Endodermal cell (in vitro differentiated cells): ENCODE measurements around the gene CDH11. TPM values are rescaled to one million over a fixed set of nuclear protein-coding genes. Genes with fewer than 3 reads are reported as not detected.
A peak's percentile ranks its signal among the peaks of the same experiment; 100 is the strongest.

Experiments used
- DNase-seq: peaks from one replicate; pipeline ENCODE4 v3.0.0-alpha.2; 2017
- H3K27ac ChIP-seq: 2 replicates; pipeline ENCODE4 v1.5.1; 2013; ENCODE audit warnings: mild to moderate bottlenecking, low read depth, low read length, moderate library complexity
- H3K27me3 ChIP-seq: 2 replicates; pipeline ENCODE4 v1.6.1; 2013; ENCODE audit warnings: mild to moderate bottlenecking, low read length, moderate library complexity; ENCODE audit not compliant: insufficient read depth, control insufficient read depth, poor library complexity, severe bottlenecking
- H3K36me3 ChIP-seq: 2 replicates; pipeline ENCODE4 v1.7.0; 2013; ENCODE audit warnings: mild to moderate bottlenecking, low read length, moderate library complexity; ENCODE audit not compliant: control insufficient read depth, insufficient read depth
- H3K4me1 ChIP-seq: one replicate; pipeline ENCODE4 v1.7.0; 2013; ENCODE audit warnings: low read length; ENCODE audit not compliant: control insufficient read depth, insufficient read depth
- H3K4me3 ChIP-seq: 2 replicates; pipeline ENCODE4 v1.5.1; 2013; ENCODE audit warnings: mild to moderate bottlenecking, low read length, moderate library complexity
- H3K9ac ChIP-seq: 2 replicates; pipeline ENCODE4 v1.6.1; 2013; ENCODE audit warnings: mild to moderate bottlenecking, low read length, moderate library complexity; ENCODE audit not compliant: poor library complexity, severe bottlenecking; ENCODE audit errors: extremely low read depth
- H3K9me3 ChIP-seq: 2 replicates; pipeline ENCODE4 v1.6.1; 2013; ENCODE audit warnings: mild to moderate bottlenecking, low read length, moderate library complexity; ENCODE audit not compliant: control insufficient read depth
- H3K27ac Mint-ChIP-seq: 2 replicates; pipeline ENCODE4 v1.8.0; 2020; ENCODE audit warnings: mixed read lengths
- H3K27me3 Mint-ChIP-seq: 2 replicates; pipeline ENCODE4 v1.8.0; 2021; ENCODE audit warnings: mild to moderate bottlenecking, mixed read lengths; ENCODE audit not compliant: insufficient read depth
- H3K36me3 Mint-ChIP-seq: 2 replicates; pipeline ENCODE4 v1.8.0; 2020; ENCODE audit warnings: low read depth, mixed read lengths
- H3K4me1 Mint-ChIP-seq: 2 replicates; pipeline ENCODE4 v1.8.0; 2020; ENCODE audit warnings: mixed read lengths
- H3K4me3 Mint-ChIP-seq: 2 replicates; pipeline ENCODE4 v1.8.0; 2020; ENCODE audit warnings: mild to moderate bottlenecking, moderate library complexity, mixed read lengths
- H3K9me3 Mint-ChIP-seq: 2 replicates; pipeline ENCODE4 v1.8.0; 2020; ENCODE audit warnings: mild to moderate bottlenecking, mixed read lengths
- WGBS, 2 experiments: methylation state at CpG; one replicate each; pipeline versions ENCODE4 v1.1.5 to v1.1.7; 2013; ENCODE audit warnings: missing lambda C conversion rate in 2 of 2, mixed read lengths in 1 of 2; ENCODE audit not compliant: insufficient coverage in 1 of 2, insufficient read length in 1 of 2; 5-methylcytosine and 5-hydroxymethylcytosine counted together
- total RNA-seq, 2 donors: library from RNA; stranded (reverse); fragmentation: NEBNext Ultra II Directional in 1 of 2; extraction: Animal tissue kit (Norgen Biotek cat#: 25700) in 1 of 2; gene quantifications; 2 replicates in 1 of 2; 3 replicates in 1 of 2; pipeline ENCODE4 v1.2.1, GENCODE V29; 2021
- TF ChIP-seq, protein P1 (sequence below): fragments of 200-600 bp; sonication (generic); conservative IDR thresholded peaks from 2 replicates; pipeline ENCODE4 v1.5.0; 2021; ENCODE audit warnings: antibody characterized with exemption, mild to moderate bottlenecking

The CDH11 gene
- total RNA-seq, 2 donors from 2014 or later: 0.73 to 2.9 TPM

DNA sequence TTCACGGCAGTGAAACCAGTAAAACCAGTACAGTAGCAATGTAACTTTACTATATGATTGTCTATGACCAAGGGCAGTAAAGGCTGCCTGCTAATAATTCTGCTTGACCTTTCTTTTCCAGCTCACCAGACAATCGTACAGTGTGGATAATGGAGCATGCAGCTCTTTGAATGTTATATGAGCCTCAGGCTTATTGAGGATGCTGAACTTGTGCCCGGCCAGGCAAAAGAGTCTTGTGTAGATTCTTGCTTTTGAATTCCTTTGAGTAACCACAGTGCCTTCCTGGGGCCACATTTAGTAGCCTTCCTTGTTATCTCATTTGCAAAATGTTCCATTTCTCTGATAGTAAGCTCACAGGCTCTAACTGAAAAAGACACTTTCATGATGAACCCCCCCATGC lies 131.8 kb downstream of the CDH11 start:
- H3K9me3 Mint-ChIP-seq: no peaks in the 10 kb centered on the region
- no peaks in the 10 kb centered on the region for H3K36me3 Mint-ChIP-seq
- Histone ChIP-seq H3K4me1 (no peaks in the 10 kb centered on the region), H3K4me3 (no peak overlapping the region), H3K27me3 (no peaks in the 10 kb centered on the region), H3K9ac (no peak overlapping the region), H3K27ac (no peak overlapping the region), H3K9me3 (no peaks in the 10 kb centered on the region), H3K36me3 (no peaks in the 10 kb centered on the region)
- no peak overlapping the region for H3K27ac Mint-ChIP-seq
- WGBS, 2 experiments: 67 to 87% methylated on average over 1 to 3 of the region's 3 CpGs
- H3K4me3 Mint-ChIP-seq: no peak overlapping the region
- H3K4me1 Mint-ChIP-seq: peaks cover 6% of the 10 kb centered on the region
- TF ChIP-seq, protein P1, sequence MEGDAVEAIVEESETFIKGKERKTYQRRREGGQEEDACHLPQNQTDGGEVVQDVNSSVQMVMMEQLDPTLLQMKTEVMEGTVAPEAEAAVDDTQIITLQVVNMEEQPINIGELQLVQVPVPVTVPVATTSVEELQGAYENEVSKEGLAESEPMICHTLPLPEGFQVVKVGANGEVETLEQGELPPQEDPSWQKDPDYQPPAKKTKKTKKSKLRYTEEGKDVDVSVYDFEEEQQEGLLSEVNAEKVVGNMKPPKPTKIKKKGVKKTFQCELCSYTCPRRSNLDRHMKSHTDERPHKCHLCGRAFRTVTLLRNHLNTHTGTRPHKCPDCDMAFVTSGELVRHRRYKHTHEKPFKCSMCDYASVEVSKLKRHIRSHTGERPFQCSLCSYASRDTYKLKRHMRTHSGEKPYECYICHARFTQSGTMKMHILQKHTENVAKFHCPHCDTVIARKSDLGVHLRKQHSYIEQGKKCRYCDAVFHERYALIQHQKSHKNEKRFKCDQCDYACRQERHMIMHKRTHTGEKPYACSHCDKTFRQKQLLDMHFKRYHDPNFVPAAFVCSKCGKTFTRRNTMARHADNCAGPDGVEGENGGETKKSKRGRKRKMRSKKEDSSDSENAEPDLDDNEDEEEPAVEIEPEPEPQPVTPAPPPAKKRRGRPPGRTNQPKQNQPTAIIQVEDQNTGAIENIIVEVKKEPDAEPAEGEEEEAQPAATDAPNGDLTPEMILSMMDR: no peak
- no peak for DNase-seq
- H3K27me3 Mint-ChIP-seq: no peaks in the 10 kb centered on the region

DNA sequence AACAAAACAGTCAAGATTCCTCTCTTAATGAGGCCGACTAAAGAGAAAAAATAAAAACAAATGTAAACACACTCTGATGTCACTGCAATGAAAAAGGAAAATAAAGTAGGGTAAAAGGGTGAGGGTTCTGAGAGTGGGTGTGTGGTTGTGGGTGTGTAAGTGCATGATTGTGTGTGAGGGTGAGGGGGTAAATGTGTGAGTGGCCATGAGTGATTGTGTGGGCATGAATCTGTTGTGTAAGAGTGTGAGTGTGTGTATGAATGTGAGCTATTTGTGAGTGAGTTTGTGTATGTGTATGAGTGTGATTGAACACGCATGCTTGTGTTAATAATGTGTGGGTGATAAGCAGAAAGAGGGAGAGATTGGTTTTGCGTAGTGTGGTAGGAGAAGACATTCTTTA lies 132.8 kb downstream of the CDH11 start:
- 78 to 85% methylated on average over 2 to 3 of the region's 3 CpGs for WGBS, 2 experiments
- Histone ChIP-seq H3K4me1 (no peaks in the 10 kb centered on the region), H3K9ac (no peak overlapping the region), H3K27me3 (no peaks in the 10 kb centered on the region), H3K27ac (no peak overlapping the region), H3K9me3 (no peaks in the 10 kb centered on the region), H3K4me3 (no peak overlapping the region), H3K36me3 (no peaks in the 10 kb centered on the region)
- H3K27ac Mint-ChIP-seq: no peak overlapping the region
- no peak overlapping the region for H3K4me3 Mint-ChIP-seq
- DNase-seq: no peak
- TF ChIP-seq, protein P1: no peak
- H3K4me1 Mint-ChIP-seq: peaks cover 6% of the 10 kb centered on the region
- H3K9me3 Mint-ChIP-seq: no peaks in the 10 kb centered on the region
- no peaks in the 10 kb centered on the region for H3K36me3 Mint-ChIP-seq
- H3K27me3 Mint-ChIP-seq: no peaks in the 10 kb centered on the region

DNA sequence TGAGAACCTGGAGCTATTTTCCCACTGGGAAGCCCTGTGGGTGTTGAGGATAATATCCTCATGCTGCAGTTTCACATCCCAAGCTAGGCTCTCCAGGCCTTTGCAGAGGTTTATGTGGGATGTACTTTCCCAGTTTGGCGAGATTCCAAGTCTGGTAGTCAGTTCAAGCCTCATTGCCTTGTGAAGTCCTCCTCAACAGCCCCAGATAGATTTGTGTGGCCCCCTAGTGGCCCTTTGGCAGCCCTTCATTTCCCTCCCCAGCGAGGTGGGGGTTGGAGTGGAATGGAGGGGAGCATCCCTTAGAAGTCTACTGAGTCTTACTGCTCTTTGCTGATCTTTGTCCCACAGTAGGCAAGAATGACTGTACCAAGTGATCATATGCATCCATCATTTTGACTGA lies 137.9 kb downstream of the CDH11 start:
- H3K27me3 Mint-ChIP-seq: no peaks in the 10 kb centered on the region
- Histone ChIP-seq H3K27me3 (no peaks in the 10 kb centered on the region), H3K9me3 (no peaks in the 10 kb centered on the region), H3K4me3 (no peak overlapping the region), H3K4me1 (no peaks in the 10 kb centered on the region), H3K27ac (no peak overlapping the region), H3K36me3 (no peaks in the 10 kb centered on the region), H3K9ac (no peak overlapping the region)
- no peak overlapping the region for H3K4me3 Mint-ChIP-seq
- 80% methylated on average over 1 of the region's 2 CpGs; no CpG with 5 or more reads in 1 of the 2 experiments for WGBS, 2 experiments
- no peak overlapping the region for H3K27ac Mint-ChIP-seq
- DNase-seq: peak; percentile 90
- TF ChIP-seq, protein P1: peak; percentile 92
- no peaks in the 10 kb centered on the region for H3K9me3 Mint-ChIP-seq
- peaks cover 6% of the 10 kb centered on the region for H3K4me1 Mint-ChIP-seq
- H3K36me3 Mint-ChIP-seq: no peaks in the 10 kb centered on the region
